T-helper 2 cell (primary cell): ENCODE results near the gene KLHL1.

Experiments
- DNase-seq, 5 experiments: peaks; one replicate each; pipeline versions ENCODE4 v3.0.0 to v3.0.0-alpha.2; 2012 to 2022

KLHL1 gene

DNA sequence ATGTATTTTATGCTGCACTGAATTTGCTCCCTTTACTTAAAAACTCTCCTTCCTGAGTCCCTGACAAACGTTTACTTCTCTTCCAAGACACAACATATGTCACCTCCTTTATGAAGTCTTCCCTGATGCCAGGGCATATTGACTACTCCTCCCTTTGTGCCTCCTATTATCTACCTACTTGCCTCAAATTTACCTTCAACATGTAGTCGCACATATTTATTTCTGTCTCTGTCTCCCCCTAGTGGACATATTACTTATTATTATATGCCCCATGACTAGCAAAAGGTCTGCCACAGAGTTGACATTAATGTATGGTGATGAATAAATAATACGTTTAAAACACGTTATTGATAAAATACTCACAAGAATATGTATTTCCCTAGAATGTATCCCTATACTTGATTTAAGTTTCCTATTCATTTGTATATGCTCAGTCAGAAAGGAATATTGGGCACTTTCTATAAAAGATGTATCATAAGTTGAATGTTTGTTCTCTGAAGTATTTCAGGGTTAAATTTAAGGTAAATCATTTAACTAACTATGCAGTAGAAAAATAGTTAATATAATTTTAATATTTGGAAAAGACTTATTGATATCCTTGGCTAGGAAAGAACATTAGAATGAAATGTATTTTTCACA, 250.9 kb downstream of the KLHL1 start:
- peak in 1 of 5 experiments; percentile 34 for DNase-seq

GRCh38 chr13:69856331-69856730, 251.9 kb downstream of the KLHL1 start:
- no peak for DNase-seq

DNA sequence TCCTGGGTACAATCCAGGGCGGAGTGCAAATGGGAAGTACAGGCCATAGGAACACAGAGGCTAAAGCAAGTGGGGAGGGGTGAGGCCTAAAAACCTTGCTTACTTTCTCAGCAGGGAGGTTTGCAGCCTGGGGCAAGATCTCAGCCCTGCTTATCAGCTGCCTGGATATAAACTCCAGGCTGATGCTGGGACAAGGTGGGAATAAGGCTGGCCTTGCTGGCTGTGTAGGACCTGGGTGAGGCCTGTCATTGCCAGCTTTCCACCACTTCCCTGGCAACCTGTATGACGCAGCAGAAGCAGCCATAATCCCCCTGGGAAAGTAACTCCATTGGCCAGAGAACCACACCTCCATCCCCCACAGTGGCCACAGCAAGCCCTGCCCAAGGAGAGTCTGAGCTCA, 279.7 kb downstream of the KLHL1 start:
- DNase-seq: no peak

DNA sequence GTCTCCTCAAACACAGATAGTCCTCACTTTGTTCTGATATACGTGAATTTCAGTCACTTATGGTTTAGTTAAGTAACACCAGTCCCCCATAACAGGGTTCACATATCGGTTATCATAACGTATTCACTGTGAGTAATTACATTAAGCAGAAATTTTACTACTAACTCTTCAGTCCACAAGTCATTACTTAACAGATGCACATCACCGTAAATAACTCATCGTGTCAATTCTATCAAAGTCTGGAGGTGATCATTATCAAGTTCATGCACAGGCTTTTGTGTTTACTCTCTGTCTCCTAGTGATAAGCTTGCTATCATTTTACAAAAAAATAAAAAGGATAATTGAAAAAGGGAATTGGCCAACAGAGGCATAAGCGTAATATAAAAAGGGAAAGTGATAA, 288.1 kb downstream of the KLHL1 start:
- DNase-seq: no peak

GRCh38 chr13:69817333-69817869, 290.9 kb downstream of the KLHL1 start:
- DNase-seq: no peak

DNA sequence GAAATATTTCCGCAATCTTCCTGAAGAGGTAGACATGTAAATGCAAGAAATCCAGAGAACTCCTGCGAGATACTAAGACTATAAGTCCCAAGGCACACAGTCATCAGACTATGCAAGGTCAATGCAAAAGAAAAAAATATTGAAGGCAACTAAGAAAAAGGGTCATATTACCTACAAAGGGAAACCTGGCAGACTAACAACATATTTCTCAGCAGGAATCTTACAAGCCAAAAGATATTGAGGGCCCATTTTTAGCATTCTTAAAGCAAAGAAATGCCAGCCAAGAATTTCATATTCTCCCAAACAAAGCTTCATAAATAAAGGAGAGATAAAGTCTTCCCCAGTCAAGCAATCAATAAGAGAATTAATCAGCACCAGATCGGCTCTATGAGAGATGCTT, 299.1 kb downstream of the KLHL1 start:
- DNase-seq: no peak

DNA sequence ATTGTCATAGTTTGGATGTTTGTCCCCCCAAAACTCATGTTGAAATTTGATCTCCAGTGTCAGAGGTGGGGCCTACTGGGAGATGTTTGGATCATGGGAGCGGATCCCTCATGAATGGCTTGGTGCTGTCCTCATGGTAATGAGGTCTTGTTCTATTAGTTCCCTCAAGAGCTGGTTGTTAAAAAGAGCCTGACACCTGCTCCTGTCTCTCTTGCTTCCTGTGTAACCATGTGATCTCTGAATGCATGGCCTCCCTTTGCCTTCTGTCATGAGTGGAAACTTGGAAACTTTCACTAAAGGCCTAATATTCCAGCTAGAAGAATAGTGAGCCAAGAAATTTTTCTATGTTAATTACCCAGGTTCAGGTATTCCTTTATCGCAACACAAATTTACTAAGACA, 312.0 kb downstream of the KLHL1 start:
- no peak for DNase-seq

GRCh38 chr13:69793783-69794453, 314.3 kb downstream of the KLHL1 start:
- no peak for DNase-seq

DNA sequence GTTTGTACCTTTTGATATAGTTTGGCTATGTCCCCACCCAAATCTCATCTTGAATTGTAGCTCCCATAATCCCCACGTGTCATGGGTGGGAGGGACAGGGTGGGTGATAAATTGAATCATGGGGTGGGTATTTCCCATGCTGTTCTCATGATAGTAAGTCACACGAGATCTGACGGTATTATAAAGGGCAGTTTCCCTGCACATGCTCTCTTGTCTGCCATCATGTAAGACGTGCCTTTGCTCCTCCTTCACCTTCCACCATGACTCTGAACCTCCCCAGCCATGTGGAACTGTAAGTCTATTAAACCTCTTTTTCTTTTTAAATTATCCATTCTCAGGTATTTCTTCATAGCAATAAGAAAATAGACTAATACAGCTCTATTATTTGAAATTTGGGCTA, 331.3 kb downstream of the KLHL1 start:
- no peak for DNase-seq

DNA sequence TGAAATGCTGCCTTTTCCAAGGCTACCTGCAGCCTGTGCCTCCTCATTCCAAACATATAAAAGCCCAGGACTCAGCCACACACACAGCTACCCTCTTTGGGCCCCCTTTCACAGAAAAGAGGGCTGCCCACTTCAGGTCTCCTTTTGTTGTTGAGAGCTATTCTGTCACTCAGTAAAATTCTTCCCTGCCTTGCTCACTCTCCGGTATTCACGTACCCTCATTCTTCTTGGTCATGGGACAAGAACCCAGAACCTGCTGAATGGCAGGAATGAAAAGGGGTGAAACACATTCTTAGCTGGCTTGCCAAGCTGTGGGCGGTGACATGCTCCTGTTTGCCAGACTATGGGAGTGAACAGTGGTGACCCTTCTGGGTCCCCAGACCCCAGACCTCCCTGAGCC, 338.6 kb downstream of the KLHL1 start:
- no peak for DNase-seq

- no peak for DNase-seq
These were observed 346.7 kb downstream of the KLHL1 start for GRCh38 chr13:69761581-69761980.

- DNase-seq: no peak
These were observed 353.2 kb downstream of the KLHL1 start for GRCh38 chr13:69755101-69755500.

DNA sequence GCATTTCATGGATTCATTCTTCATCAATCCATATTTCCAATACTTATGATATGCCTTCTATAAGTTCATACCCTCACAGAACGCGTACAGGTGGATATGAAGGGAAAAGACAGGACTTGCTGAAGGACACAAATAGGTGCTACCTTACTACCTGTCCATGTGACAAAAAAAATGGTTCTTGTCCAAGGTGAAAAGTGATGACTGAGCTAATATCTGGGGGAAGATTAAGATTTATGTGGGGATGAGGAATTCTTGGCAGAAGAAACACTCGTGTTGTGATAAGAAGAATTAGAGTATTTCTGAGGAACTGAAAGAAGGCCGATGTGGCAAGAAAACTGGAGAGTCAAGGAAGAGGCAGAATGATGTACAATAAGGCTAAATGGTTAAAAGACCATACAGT, 357.0 kb downstream of the KLHL1 start:
- DNase-seq: no peak

GRCh38 chr13:69737129-69737935, 370.9 kb downstream of the KLHL1 start:
- DNase-seq: no peak

DNA sequence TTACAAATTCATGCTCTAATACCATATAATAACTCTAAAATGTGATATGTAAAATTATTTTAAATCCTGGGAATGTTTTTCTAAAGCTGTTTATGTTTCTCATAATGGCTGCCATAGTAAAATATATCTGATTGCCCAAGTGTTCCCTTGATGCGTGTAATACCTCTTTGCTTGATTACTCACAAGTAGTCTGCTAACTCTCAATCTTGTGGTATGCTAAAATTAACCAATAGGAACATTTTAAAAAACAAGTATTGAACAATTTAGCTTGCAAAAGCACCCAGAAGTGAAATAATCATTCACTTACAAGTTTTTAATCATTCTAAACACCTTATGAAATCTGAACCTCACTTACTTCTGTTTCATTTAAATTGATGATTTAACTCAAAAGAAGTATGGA, 386.6 kb downstream of the KLHL1 start:
- DNase-seq: no peak

DNA sequence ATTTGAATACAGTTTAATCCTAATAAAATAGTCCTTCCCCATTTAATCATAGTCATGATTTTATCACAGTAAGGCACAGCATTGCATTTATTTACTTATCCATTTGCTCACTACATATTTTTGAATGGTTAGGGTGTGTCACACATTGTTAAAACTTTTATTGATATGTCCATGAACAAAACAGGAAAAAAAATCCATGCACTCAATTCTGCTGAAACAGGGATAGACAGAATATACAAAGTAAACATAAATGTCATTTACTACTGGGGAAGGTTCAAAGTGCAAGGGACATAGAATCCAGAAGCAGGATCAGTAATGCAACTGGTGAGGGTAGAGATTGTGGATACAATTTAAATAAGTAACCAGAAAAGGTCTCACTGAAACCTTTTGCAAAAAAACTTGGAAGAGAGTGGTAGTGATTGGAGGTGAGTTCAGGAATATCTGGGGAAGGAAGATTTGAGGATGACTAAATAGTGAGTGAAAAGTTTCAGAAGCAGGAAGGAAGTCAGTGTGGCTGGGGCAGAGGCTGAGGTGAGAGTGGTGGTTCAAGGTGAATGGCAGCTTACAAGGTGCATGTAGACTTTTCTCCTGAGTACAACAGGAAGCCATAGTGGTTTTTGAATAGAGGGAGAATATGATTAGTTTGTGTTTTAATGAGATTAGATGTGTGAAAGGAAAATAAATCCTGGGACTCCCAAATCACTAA, 387.8 kb downstream of the KLHL1 start:
- no peak for DNase-seq

- no peak for DNase-seq
These were observed 401.4 kb downstream of the KLHL1 start for GRCh38 chr13:69706807-69707206.

DNA sequence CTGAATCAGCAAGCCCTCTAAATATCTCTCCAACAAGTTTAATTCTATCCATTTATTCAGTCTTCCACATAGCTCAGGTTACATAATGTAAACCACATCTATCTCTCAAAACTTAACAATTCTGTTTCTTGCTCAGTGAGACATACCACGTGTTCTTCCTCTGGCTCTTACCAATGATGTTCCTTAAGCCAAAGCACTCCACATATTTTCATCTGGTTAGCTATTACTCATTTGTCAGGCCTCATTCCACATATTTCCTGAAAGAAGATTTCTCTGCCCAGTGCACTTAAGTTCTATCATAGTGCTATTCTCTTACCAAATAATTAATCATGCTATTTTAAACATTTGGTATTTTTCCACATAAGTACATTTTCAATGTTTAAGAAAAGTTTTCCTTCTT, 403.9 kb downstream of the KLHL1 start:
- no peak for DNase-seq

DNA sequence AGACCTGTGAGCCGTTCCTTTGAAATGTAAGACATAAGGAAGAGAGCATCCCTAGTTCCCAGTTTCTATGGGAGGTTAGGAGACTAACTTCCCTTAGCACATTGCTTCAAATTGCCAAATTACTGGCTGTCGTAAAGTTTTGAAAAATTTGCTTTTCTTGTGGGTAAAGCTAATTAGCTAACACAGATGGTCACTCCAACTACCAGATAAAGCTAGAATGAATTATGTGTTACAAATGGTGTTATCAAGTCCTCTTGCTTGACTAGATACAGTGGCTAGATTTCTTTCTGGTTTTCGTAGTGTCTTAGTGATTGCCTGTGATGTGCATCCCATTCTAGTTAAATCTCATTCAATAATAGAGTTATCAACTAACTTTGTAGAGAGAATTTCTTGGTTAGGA, 417.3 kb downstream of the KLHL1 start:
- DNase-seq: no peak

GRCh38 chr13:69683921-69684686, 424.1 kb downstream of the KLHL1 start:
- DNase-seq: no peak

DNA sequence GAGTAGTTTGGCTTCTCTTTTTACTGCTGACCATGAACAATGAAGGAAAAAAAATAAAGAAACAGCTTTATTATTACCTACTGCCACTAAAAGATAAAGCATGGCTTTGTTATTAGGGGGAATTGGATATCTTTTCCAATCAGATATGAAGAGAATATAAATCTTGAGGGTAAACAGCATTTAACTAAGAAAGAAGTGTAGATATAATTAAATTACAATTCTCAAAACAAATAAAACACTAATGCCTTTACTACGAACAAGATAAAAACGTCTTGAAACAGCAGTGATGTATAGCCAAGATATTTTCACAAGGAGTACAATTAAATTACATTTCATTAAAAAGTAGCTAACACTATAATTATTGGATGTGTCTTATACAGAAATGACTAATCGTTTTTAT, 426.5 kb downstream of the KLHL1 start:
- no peak for DNase-seq

- DNase-seq: no peak
These were observed 430.9 kb downstream of the KLHL1 start for GRCh38 chr13:69677343-69677742.
